Left forelimb (tissue), 1 donor: ENCODE results near the gene ZSCAN30.
"Not testable (repeated sequence)": the region's sequence is repeated elsewhere in the genome, so short reads cannot be mapped to it uniquely, and the experiment has no call there.

Source experiments
- DNase-seq: peaks from one replicate; pipeline ENCODE4 v3.0.0-alpha.2; 2018; ENCODE audit warnings: low spot score

ZSCAN30 gene

DNA sequence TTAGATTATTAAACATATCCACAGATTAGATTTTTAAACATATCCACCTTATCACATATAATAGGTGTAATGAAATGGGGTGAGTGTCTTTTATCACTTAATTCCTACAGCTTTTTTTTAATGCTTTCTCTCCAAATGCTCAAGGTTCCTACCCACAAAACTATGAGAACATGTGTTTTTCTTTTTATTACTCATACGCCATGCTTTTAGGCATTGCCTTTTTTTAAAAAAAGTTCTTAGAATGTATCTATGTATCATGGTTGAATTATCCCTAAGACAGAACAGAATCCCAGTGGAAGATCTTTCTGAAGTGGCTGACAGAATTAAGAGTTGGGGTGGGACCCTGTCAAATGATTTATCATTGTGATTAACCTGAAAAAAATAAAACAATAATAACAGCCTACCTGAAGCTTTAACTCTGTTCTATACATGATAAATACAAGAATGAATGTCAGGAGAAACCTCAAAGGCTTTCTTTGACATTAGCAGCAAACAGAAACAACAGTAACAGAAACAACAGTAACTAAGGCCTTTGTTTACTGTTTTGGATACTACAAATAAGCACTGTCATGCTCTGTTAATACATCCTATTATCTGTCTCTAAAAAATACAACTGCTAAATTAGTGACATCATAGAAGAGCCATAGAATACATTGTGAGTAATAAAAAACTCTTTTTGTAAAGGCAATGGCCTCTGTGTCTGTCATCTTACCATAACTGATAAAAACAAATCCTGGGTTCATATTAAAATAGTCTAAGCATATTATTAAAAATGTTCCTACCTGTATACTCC lies 53.3 kb downstream of the ZSCAN30 start:
- DNase-seq: no peak

DNA sequence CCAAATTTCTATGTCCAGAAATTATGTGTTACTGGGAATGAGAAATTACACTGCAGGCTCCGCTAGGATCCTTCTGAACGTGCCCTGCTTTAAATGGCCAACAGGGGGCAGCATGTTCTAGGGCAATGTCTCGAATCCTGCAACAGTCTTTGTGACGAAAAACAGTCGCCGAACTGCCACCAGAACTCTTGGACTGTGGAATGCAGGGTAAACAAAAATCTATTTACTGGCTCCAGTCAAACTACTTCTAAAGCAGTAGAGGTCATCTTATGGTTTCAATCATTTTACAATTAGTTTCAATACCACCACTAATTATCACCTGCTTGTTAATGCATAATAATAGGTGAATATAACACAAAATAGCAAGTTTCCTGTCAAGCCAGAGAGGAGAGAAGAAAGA lies 59.0 kb downstream of the ZSCAN30 start:
- peak; percentile 68 for DNase-seq

DNA sequence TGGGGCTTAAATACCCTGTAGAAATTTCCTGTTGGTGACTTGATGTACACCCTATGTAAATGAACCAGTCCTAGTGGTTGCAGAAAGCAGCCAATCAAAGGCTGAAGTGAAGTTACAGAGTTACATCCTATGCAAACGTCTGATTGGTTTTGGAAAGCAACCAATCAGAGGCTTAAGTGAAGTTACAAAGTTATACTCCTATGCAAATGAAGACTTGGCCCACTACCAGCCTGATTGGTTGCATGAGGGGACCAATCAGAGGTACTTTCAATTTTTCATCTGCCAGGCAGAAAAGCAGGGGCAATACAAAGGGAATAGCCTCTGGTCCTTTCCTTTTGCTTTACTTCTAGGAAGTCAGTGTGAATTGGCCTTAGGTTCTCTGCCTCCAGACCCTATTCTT lies 62.8 kb downstream of the ZSCAN30 start:
- DNase-seq: no peak

GRCh38 chr18:35223797-35224196 lies 66.2 kb downstream of the ZSCAN30 start:
- DNase-seq: no peak

GRCh38 chr18:35220424-35220823 lies 69.6 kb downstream of the ZSCAN30 start:
- DNase-seq: no peak

GRCh38 chr18:35219331-35219730 lies 70.7 kb downstream of the ZSCAN30 start:
- not testable (repeated sequence) for DNase-seq

DNA sequence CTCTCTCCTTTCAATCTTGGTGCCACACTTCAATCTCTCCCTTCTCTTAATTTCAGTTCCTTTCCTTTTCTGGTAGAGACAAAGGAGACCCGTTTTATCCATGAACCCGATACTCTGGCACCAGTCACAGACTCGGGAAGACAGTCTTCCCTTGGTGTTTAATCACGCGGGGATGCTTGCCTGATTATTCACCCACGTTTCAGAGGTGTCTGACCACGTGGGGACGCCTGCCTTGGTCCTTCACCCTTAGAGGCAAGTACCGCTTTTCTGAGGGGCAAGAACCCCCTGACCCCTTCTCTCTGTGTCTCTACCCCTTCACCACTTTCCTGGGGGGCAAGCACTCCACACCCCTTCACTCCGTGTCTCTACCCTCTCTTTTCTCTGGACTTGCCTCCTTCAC lies 73.4 kb downstream of the ZSCAN30 start:
- DNase-seq: not testable (repeated sequence)

- no peak for DNase-seq
These were observed 75.0 kb downstream of the ZSCAN30 start for GRCh38 chr18:35215026-35215425.

DNA sequence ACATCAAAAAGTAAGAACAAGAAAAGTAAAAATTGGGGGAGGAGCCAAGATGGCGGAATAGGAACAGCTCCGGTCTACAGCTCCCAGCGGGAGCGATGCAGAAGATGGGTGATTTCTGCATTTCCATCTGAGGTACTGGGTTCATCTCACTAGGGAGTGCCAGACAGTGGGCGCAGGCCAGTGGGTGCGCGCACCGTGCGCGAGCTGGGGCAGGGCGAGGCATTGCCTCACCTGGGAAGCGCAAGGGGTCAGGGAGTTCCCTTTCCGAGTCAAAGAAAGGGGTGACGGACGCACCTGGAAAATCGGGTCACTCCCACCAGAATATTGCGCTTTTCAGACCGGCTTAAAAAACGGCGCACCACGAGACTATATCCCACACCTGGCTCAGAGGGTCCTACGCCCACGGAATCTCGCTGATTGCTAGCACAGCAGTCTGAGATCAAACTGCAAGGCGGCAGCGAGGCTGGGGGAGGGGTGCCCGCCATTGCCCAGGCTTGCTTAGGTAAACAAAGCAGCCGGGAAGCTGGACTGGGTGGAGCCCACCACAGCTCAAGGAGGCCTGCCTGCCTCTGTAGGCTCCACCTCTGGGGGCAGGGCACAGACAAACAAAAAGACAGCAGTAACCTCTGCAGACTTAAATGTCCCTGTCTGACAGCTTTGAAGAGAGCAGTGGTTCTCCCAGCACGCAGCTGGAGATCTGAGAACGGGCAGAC lies 84.1 kb downstream of the ZSCAN30 start:
- DNase-seq: not testable (repeated sequence)

- DNase-seq: no peak
These were observed 84.8 kb downstream of the ZSCAN30 start for GRCh38 chr18:35205199-35205712.

- no peak for DNase-seq
These were observed 87.0 kb downstream of the ZSCAN30 start for GRCh38 chr18:35203067-35203466.

DNA sequence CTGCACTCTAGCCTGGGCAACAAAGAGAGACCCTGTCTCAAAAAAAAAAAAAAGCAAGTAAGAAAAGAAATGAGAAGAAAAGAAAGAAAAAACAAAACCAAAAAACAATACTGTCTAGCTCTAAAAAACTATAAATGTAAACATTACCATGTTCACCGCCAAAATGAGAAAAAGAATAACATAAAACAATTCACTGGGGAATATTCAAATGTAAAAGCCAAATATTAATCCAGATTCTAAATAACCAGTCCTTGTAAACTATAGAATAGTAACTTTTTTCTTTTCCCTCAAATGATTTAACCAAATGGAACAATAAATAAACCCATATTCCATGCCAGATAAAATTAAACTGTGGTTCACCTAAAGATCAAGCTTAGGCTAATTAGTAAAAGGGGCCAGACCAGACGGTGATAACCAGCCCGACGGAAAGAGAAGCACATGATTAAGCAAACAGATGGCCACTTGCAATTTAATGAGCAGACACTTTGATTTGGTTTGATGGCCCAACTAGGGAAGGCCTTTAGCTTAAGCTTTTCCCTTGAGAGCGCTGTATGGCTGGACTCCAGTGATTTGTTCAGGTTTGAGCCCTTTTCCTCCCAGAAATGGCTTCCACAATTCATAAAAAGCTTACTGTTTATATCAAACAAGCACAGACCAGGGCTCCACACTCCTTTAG lies 88.6 kb downstream of the ZSCAN30 start:
- DNase-seq: no peak
